ENCODE results near the gene CXCL14.

DNA sequence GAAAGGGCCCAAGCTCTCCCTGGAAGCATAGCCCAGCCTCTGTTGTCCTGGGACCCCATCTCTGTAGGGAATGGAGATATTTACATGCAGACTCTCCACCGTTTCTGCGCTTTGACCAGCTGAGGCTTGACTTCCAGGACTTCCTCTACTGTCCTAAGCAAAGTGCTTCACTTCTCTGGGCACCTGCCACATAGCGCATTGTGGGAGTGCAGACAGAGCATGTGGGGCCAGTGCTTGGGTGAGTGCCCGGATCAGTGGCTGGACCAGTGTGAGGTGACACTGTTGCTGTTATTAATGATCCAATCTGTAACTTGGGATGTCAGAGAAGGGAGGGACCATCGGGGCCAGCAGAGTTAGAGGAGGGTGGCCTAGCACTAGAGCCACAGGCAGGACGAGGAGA is 10.5 kb downstream of the CXCL14 start:
- TF ChIP-seq, protein P1, sequence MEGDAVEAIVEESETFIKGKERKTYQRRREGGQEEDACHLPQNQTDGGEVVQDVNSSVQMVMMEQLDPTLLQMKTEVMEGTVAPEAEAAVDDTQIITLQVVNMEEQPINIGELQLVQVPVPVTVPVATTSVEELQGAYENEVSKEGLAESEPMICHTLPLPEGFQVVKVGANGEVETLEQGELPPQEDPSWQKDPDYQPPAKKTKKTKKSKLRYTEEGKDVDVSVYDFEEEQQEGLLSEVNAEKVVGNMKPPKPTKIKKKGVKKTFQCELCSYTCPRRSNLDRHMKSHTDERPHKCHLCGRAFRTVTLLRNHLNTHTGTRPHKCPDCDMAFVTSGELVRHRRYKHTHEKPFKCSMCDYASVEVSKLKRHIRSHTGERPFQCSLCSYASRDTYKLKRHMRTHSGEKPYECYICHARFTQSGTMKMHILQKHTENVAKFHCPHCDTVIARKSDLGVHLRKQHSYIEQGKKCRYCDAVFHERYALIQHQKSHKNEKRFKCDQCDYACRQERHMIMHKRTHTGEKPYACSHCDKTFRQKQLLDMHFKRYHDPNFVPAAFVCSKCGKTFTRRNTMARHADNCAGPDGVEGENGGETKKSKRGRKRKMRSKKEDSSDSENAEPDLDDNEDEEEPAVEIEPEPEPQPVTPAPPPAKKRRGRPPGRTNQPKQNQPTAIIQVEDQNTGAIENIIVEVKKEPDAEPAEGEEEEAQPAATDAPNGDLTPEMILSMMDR (IDR thresholded peaks at IDR 0.05): no peak
- no peak for TF ChIP-seq EP300 (IDR thresholded peaks at IDR 0.05; ENCODE audit: low read depth)
- TF ChIP-seq POLR2AphosphoS5 (IDR thresholded peaks at IDR 0.05): no peak
